HEK293T (cell line): Measurements from ENCODE around the gene SH3RF2.

ENCODE experiments used
- CTCF ChIA-PET: fragments of 350-600 bp; formaldehyde crosslinking; extraction: SDS; loops from one replicate; lab custom pipeline; 2021; ENCODE audit warnings: antibody characterized with exemption, inconsistent platforms; lab: Yijun Ruan, JAX
- POLR2A ChIA-PET: fragments of 350-600 bp; formaldehyde crosslinking; extraction: SDS; loops from one replicate; lab custom pipeline; 2020; ENCODE audit warnings: antibody characterized with exemption, inconsistent platforms; lab: Yijun Ruan, JAX
- DNase-seq: peaks from one replicate; pipeline ENCODE4 v3.0.0; 2012; ENCODE audit warnings: mixed read lengths; ENCODE audit errors: extremely low spot score
- ARNT ChIP-seq: fragments of 450-650 bp; IDR thresholded peaks from 2 replicates; pipeline ENCODE4 v1.6.1; 2017; ENCODE audit warnings: mild to moderate bottlenecking
- BHLHE40 ChIP-seq: fragments of 450-650 bp; IDR thresholded peaks from 2 replicates; pipeline ENCODE4 v1.6.1; 2016; ENCODE audit warnings: mild to moderate bottlenecking, moderate library complexity, borderline replicate concordance
- CTBP1 ChIP-seq: fragments of 450-650 bp; IDR thresholded peaks from 2 replicates; pipeline ENCODE4 v1.6.1; 2016; ENCODE audit warnings: borderline replicate concordance
- ELF4 ChIP-seq: fragments of 450-650 bp; IDR thresholded peaks from 2 replicates; pipeline ENCODE4 v1.6.1; 2017; ENCODE audit warnings: antibody characterized with exemption
- FOXA1 ChIP-seq: fragments of 450-650 bp; IDR thresholded peaks from 2 replicates; pipeline ENCODE4 v1.6.1; 2016; ENCODE audit warnings: mild to moderate bottlenecking
- FOXK2 ChIP-seq: fragments of 450-650 bp; IDR thresholded peaks from 2 replicates; pipeline ENCODE4 v1.6.1; 2016; ENCODE audit warnings: mild to moderate bottlenecking
- FOXM1 ChIP-seq: fragments of 450-650 bp; IDR thresholded peaks from 2 replicates; pipeline ENCODE4 v1.6.1; 2017; ENCODE audit warnings: mild to moderate bottlenecking, borderline replicate concordance
- HDGF ChIP-seq: fragments of 450-650 bp; IDR thresholded peaks from 2 replicates; pipeline ENCODE4 v1.6.1; 2017; ENCODE audit warnings: antibody characterized with exemption, borderline replicate concordance
- L3MBTL2 ChIP-seq: fragments of 450-650 bp; conservative IDR thresholded peaks from 2 replicates; pipeline ENCODE4 v1.6.1; 2016; ENCODE audit warnings: mild to moderate bottlenecking
- LEF1 ChIP-seq: fragments of 450-650 bp; IDR thresholded peaks from 2 replicates; pipeline ENCODE4 v1.6.1; 2017; ENCODE audit warnings: mild to moderate bottlenecking, borderline replicate concordance
- NFRKB ChIP-seq: fragments of 450-650 bp; IDR thresholded peaks from 2 replicates; pipeline ENCODE4 v1.6.1; 2016; ENCODE audit warnings: mild to moderate bottlenecking, moderate library complexity
- PKNOX1 ChIP-seq: fragments of 450-650 bp; IDR thresholded peaks from 2 replicates; pipeline ENCODE4 v1.6.1; 2016
- SP1 ChIP-seq: fragments of 450-650 bp; IDR thresholded peaks from 2 replicates; pipeline ENCODE4 v1.6.1; 2017
- SUZ12 ChIP-seq: fragments of 450-650 bp; IDR thresholded peaks from 2 replicates; pipeline ENCODE4 v1.6.1; 2016; ENCODE audit warnings: mild to moderate bottlenecking
- TARDBP ChIP-seq: fragments of 450-650 bp; IDR thresholded peaks from 2 replicates; pipeline ENCODE4 v1.6.1; 2016
- ZNF384 ChIP-seq: fragments of 450-650 bp; IDR thresholded peaks from 2 replicates; pipeline ENCODE4 v1.6.1; 2016

Gene SH3RF2

GRCh38 chr5:145971108-145971507 lies 34.7 kb downstream of the SH3RF2 start:
- POLR2A ChIA-PET, result no interaction called here
- CTCF ChIA-PET, result interaction anchor here (1.0 kb wide), 1 partner anchor 70 kb away, joined by 4 read pairs; no protein-coding TSS in a partner anchor
- no peak for DNase-seq
- TF ChIP-seq ZNF384, result no peak
- TF ChIP-seq NFRKB, result no peak
- TF ChIP-seq SP1, result no peak
- TF ChIP-seq ELF4, result no peak
- TF ChIP-seq ARNT, result no peak
- no peak for TF ChIP-seq FOXM1
- no peak for TF ChIP-seq FOXA1
- TF ChIP-seq PKNOX1, result no peak
- TF ChIP-seq LEF1, result no peak
- TF ChIP-seq TARDBP, result no peak
- no peak for TF ChIP-seq L3MBTL2
- TF ChIP-seq FOXK2, result no peak
- no peak for TF ChIP-seq SUZ12
- TF ChIP-seq CTBP1, result no peak
- no peak for TF ChIP-seq BHLHE40
- TF ChIP-seq HDGF, result no peak

GRCh38 chr5:145971701-145972100 lies 35.3 kb downstream of the SH3RF2 start:
- ChIA-PET POLR2A (no interaction called here), CTCF (interaction anchor here (1.0 kb wide), 1 partner anchor 69 kb away, joined by 4 read pairs; no protein-coding TSS in a partner anchor)
- no peak for DNase-seq
- TF ChIP-seq NFRKB (no peak), SUZ12 (no peak), L3MBTL2 (no peak), FOXK2 (no peak), LEF1 (no peak), CTBP1 (no peak), BHLHE40 (no peak), ZNF384 (no peak), ELF4 (no peak), SP1 (no peak), PKNOX1 (no peak), TARDBP (no peak), HDGF (no peak)

- no peak for DNase-seq
- no peak for TF ChIP-seq FOXA1
- TF ChIP-seq LEF1, result no peak
- TF ChIP-seq CTBP1, result no peak
- TF ChIP-seq PKNOX1, result no peak
- no peak for TF ChIP-seq ARNT
- no peak for TF ChIP-seq NFRKB
- no peak for TF ChIP-seq HDGF
- no peak for TF ChIP-seq SP1
- no peak for TF ChIP-seq BHLHE40
- CTCF ChIA-PET, result no interaction called here
- POLR2A ChIA-PET, result interaction anchor here (0.5 to 1.2 kb wide), 4 partner anchors 23 to 140 kb away, joined by 3 to 4 read pairs (median 3); partner anchors contain the start of genes PRELID2 and SH3RF2
These were observed 38.6 kb downstream of the SH3RF2 start for GRCh38 chr5:145975001-145975360.

GRCh38 chr5:145975361-145976066 lies 39.1 kb downstream of the SH3RF2 start:
- ChIA-PET CTCF (interaction anchor here (1.2 kb wide), 1 partner anchor 65 kb away, joined by 4 read pairs; no protein-coding TSS in a partner anchor), POLR2A (interaction anchor here (0.5 to 1.2 kb wide), 4 partner anchors 23 to 140 kb away, joined by 3 to 4 read pairs (median 3); partner anchors contain the start of genes PRELID2 and SH3RF2)
- TF ChIP-seq TARDBP (no peak), NFRKB (no peak), SP1 (no peak), HDGF (no peak), FOXM1 (no peak), LEF1 (no peak)
- peak; percentile 38 for DNase-seq

- no peak for DNase-seq
- ChIA-PET POLR2A (interaction anchor here (0.8 kb wide), 1 partner anchor 40 kb away, joined by 3 read pairs; the partner anchor contains the start of gene SH3RF2), CTCF (interaction anchor here (1.2 to 1.3 kb wide), 2 partner anchors 31 to 64 kb away, joined by 3 to 4 read pairs; no protein-coding TSS in a partner anchor)
- TF ChIP-seq L3MBTL2 (no peak), ZNF384 (no peak), LEF1 (no peak), FOXK2 (no peak), HDGF (no peak), BHLHE40 (no peak), CTBP1 (no peak), PKNOX1 (no peak), ELF4 (no peak), FOXA1 (no peak)
These were observed 40.2 kb downstream of the SH3RF2 start for GRCh38 chr5:145976431-145977155.
